ENCODE measurements around the gene SRPK1. TPM values are rescaled to one million over a fixed set of nuclear protein-coding genes. Genes with fewer than 3 reads are reported as not detected.

Gene SRPK1
- total and polyA plus RNA-seq, 2 of the 13 experiments (the other 11 are each of a cell fraction or from before 2014, with no cell fraction given): 56.4 to 142 TPM

DNA sequence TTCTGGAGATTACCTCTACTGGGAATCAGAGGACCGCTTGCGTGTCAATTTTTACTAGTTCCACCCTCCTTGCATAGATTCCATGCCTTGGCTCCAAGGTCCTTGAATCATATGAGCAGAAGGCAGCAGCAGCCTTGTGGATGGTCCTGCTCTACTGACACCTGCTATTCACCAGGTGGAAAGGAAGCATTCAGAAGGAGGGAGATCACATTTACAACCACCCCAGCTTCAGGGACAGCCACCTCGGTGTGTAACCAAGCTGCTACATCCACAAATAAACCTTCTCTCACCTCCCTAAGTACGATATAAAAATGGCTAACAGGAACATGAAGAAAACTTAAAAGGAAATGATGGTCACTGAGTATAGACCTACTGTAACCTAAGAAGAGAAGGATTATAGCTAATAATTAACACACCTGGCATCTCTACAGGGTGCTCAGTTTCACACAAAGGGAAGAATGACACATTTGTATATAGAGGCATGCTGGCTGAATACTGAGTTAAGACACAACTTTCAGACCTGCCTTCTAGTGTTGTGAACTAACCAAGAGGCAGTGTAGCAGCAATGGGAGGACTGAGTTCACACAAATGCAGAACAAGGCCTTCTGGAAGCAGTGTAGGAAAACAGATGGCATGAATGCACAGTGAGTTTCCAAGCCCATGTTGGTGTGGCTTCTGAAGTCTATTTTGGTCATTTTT, 46.3 kb upstream of the SRPK1 start (continued):
- TF ChIP-seq, protein P1, sequence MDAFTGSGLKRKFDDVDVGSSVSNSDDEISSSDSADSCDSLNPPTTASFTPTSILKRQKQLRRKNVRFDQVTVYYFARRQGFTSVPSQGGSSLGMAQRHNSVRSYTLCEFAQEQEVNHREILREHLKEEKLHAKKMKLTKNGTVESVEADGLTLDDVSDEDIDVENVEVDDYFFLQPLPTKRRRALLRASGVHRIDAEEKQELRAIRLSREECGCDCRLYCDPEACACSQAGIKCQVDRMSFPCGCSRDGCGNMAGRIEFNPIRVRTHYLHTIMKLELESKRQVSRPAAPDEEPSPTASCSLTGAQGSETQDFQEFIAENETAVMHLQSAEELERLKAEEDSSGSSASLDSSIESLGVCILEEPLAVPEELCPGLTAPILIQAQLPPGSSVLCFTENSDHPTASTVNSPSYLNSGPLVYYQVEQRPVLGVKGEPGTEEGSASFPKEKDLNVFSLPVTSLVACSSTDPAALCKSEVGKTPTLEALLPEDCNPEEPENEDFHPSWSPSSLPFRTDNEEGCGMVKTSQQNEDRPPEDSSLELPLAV (CRISPR knock-in tag; conservative IDR thresholded peaks at IDR 0.05; ENCODE audit: low read depth): no peak
- TF ChIP-seq ARHGAP35 (CRISPR knock-in tag; IDR thresholded peaks at IDR 0.05; ENCODE audit: borderline replicate concordance) (no peak), SMARCE1 (IDR thresholded peaks at IDR 0.05; ENCODE audit: borderline replicate concordance) (no peak), RNF2 (conservative IDR thresholded peaks at IDR 0.05; ENCODE audit: low read depth) (no peak), RBAK (CRISPR knock-in tag; IDR thresholded peaks at IDR 0.05) (no peak), ZSCAN12 (CRISPR knock-in tag; IDR thresholded peaks at IDR 0.05) (no peak), ZSCAN20 (CRISPR knock-in tag; IDR thresholded peaks at IDR 0.05; ENCODE audit: borderline replicate concordance) (0 out of 2 replicates have a peak, but pooled peaks have one; percentile 37)
- TF ChIP-seq, protein P2, sequence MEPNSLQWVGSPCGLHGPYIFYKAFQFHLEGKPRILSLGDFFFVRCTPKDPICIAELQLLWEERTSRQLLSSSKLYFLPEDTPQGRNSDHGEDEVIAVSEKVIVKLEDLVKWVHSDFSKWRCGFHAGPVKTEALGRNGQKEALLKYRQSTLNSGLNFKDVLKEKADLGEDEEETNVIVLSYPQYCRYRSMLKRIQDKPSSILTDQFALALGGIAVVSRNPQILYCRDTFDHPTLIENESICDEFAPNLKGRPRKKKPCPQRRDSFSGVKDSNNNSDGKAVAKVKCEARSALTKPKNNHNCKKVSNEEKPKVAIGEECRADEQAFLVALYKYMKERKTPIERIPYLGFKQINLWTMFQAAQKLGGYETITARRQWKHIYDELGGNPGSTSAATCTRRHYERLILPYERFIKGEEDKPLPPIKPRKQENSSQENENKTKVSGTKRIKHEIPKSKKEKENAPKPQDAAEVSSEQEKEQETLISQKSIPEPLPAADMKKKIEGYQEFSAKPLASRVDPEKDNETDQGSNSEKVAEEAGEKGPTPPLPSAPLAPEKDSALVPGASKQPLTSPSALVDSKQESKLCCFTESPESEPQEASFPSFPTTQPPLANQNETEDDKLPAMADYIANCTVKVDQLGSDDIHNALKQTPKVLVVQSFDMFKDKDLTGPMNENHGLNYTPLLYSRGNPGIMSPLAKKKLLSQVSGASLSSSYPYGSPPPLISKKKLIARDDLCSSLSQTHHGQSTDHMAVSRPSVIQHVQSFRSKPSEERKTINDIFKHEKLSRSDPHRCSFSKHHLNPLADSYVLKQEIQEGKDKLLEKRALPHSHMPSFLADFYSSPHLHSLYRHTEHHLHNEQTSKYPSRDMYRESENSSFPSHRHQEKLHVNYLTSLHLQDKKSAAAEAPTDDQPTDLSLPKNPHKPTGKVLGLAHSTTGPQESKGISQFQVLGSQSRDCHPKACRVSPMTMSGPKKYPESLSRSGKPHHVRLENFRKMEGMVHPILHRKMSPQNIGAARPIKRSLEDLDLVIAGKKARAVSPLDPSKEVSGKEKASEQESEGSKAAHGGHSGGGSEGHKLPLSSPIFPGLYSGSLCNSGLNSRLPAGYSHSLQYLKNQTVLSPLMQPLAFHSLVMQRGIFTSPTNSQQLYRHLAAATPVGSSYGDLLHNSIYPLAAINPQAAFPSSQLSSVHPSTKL (CRISPR knock-in tag; IDR thresholded peaks at IDR 0.05): peak; percentile 37; the same call in 1 of the 2 replicates
- TF ChIP-seq, protein P3, sequence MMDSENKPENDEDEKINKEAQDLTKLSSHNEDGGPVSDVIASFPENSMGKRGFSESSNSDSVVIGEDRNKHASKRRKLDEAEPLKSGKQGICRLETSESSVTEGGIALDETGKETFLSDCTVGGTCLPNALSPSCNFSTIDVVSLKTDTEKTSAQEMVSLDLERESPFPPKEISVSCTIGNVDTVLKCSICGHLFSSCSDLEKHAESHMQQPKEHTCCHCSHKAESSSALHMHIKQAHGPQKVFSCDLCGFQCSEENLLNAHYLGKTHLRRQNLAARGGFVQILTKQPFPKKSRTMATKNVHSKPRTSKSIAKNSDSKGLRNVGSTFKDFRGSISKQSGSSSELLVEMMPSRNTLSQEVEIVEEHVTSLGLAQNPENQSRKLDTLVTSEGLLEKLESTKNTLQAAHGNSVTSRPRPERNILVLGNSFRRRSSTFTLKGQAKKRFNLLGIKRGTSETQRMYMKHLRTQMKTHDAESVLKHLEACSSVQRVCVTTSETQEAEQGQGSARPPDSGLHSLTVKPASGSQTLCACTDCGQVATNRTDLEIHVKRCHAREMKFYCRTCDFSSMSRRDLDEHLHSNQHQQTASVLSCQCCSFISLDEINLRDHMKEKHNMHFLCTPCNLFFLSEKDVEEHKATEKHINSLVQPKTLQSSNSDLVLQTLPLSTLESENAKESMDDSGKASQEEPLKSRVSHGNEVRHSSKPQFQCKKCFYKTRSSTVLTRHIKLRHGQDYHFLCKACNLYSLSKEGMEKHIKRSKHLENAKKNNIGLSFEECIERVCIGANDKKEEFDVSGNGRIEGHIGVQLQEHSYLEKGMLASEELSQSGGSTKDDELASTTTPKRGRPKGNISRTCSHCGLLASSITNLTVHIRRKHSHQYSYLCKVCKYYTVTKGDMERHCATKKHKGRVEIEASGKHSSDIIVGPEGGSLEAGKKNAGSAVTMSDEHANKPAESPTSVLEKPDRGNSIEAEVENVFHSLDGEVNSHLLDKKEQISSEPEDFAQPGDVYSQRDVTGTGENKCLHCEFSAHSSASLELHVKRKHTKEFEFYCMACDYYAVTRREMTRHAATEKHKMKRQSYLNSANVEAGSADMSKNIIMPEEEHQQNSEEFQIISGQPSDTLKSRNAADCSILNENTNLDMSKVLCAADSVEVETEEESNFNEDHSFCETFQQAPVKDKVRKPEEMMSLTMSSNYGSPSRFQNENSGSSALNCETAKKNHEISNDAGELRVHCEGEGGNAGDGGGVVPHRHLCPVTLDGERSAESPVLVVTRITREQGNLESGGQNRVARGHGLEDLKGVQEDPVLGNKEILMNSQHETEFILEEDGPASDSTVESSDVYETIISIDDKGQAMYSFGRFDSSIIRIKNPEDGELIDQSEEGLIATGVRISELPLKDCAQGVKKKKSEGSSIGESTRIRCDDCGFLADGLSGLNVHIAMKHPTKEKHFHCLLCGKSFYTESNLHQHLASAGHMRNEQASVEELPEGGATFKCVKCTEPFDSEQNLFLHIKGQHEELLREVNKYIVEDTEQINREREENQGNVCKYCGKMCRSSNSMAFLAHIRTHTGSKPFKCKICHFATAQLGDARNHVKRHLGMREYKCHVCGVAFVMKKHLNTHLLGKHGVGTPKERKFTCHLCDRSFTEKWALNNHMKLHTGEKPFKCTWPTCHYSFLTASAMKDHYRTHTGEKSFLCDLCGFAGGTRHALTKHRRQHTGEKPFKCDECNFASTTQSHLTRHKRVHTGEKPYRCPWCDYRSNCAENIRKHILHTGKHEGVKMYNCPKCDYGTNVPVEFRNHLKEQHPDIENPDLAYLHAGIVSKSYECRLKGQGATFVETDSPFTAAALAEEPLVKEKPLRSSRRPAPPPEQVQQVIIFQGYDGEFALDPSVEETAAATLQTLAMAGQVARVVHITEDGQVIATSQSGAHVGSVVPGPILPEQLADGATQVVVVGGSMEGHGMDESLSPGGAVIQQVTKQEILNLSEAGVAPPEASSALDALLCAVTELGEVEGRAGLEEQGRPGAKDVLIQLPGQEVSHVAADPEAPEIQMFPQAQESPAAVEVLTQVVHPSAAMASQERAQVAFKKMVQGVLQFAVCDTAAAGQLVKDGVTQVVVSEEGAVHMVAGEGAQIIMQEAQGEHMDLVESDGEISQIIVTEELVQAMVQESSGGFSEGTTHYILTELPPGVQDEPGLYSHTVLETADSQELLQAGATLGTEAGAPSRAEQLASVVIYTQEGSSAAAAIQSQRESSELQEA (CRISPR knock-in tag; IDR thresholded peaks at IDR 0.05; ENCODE audit: not compliant biosample characterization): no peak
- TF ChIP-seq, protein P4, sequence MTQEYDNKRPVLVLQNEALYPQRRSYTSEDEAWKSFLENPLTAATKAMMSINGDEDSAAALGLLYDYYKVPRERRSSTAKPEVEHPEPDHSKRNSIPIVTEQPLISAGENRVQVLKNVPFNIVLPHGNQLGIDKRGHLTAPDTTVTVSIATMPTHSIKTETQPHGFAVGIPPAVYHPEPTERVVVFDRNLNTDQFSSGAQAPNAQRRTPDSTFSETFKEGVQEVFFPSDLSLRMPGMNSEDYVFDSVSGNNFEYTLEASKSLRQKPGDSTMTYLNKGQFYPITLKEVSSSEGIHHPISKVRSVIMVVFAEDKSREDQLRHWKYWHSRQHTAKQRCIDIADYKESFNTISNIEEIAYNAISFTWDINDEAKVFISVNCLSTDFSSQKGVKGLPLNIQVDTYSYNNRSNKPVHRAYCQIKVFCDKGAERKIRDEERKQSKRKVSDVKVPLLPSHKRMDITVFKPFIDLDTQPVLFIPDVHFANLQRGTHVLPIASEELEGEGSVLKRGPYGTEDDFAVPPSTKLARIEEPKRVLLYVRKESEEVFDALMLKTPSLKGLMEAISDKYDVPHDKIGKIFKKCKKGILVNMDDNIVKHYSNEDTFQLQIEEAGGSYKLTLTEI (CRISPR knock-in tag; conservative IDR thresholded peaks at IDR 0.05): no peak

Measured in HepG2 (cell line).